GM21381 (cell line): ENCODE results near the gene S100B.
"Not testable (repeated sequence)": the region's sequence is repeated elsewhere in the genome, so short reads cannot be mapped to it uniquely, and the experiment has no call there.

ENCODE experiments used
- ATAC-seq: cut with Tn5 transposase; IDR thresholded peaks from one replicate; pipeline ENCODE4 v1.9.1; 2021; ENCODE audit warnings: mild to moderate bottlenecking, moderate library complexity; ENCODE audit not compliant: unreplicated experiment

Gene S100B

GRCh38 chr21:46604329-46604974 lies 430 bp downstream of the S100B start:
- no peak for ATAC-seq

GRCh38 chr21:46603228-46603627 lies 1.7 kb downstream of the S100B start:
- ATAC-seq: no peak

GRCh38 chr21:46600978-46601377 lies 3.9 kb downstream of the S100B start:
- no peak for ATAC-seq

- ATAC-seq: no peak
These were observed 4.6 kb downstream of the S100B start for GRCh38 chr21:46600305-46600704.

GRCh38 chr21:46598581-46599572 lies 6.0 kb downstream of the S100B start:
- ATAC-seq: no peak

- ATAC-seq: no peak
These were observed 7.0 kb downstream of the S100B start for GRCh38 chr21:46597896-46598343.

GRCh38 chr21:46597031-46597430 lies 7.9 kb downstream of the S100B start:
- no peak for ATAC-seq

- ATAC-seq: no peak
These were observed 8.7 kb downstream of the S100B start for GRCh38 chr21:46596201-46596600.

GRCh38 chr21:46594276-46594675 lies 10.6 kb downstream of the S100B start:
- no peak for ATAC-seq

GRCh38 chr21:46585191-46585953 lies 19.5 kb downstream of the S100B start:
- ATAC-seq: no peak

GRCh38 chr21:46581780-46582307 lies 23.0 kb downstream of the S100B start:
- no peak for ATAC-seq

GRCh38 chr21:46579394-46579793 lies 25.5 kb downstream of the S100B start:
- not testable (repeated sequence) for ATAC-seq

- ATAC-seq: not testable (repeated sequence)
These were observed 27.1 kb downstream of the S100B start for GRCh38 chr21:46577786-46578185.

GRCh38 chr21:46572850-46573249 lies 32.0 kb downstream of the S100B start:
- no peak for ATAC-seq

- ATAC-seq: no peak
These were observed 34.3 kb downstream of the S100B start for GRCh38 chr21:46570631-46571030.

- no peak for ATAC-seq
These were observed 34.8 kb downstream of the S100B start for GRCh38 chr21:46570119-46570518.

- no peak for ATAC-seq
These were observed 35.8 kb downstream of the S100B start for GRCh38 chr21:46569081-46569480.

GRCh38 chr21:46568562-46568961 lies 36.3 kb downstream of the S100B start:
- ATAC-seq: no peak

GRCh38 chr21:46567348-46567747 lies 37.5 kb downstream of the S100B start:
- no peak for ATAC-seq

GRCh38 chr21:46564391-46564790 lies 40.5 kb downstream of the S100B start:
- ATAC-seq: no peak
